Measurements from ENCODE around the gene KDF1. TPM values are rescaled to one million over a fixed set of nuclear protein-coding genes. Genes with fewer than 3 reads are reported as not detected.

The KDF1 gene
- total and polyA plus RNA-seq, 2 of the 13 experiments (the other 11 are each of a cell fraction or from before 2014, with no cell fraction given): 1.9 to 4.9 TPM

DNA sequence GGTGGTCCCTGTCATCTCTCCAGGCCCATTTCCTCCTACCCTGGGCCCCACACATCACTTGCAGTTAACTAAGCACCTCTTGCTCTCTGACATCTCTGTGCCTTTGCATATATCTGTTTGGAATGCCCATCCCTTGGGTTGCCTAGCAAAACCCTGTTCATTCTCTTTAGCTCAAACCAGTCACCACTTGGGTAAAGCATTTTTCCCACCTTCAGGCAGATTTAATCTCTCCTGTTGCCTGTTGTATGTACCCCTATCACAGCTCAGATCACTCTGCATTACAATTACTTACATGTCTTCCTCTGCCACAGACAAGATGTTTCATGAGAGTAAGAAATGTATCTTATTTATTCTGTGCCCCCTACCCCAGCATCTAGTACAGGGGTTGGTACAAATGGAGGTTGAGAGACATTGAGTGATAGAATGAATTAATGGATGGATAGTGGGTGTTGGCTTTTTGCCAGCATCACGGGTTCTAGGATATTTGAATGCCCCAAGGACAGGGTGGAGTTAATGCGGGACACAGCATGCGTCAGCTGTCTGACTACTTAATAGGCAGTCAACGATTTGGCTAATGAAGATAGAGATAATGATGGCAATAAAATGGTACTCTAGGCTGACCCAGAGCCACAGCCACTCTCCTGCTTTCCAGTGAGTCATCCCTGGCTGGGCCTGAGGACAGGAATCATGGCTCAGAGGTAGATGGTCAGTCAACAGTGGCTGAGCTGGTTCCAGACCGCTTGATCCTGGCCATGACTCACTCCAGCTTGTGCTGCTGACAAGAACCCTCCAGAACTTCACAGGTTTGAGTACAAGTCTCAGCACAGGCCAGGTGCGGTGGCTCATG, 53.0 kb downstream of the KDF1 start (continued):
- TF ChIP-seq ATF2 (CRISPR knock-in tag; IDR thresholded peaks at IDR 0.05): no peak
- no peak for TF ChIP-seq ZNF296 (CRISPR knock-in tag; conservative IDR thresholded peaks at IDR 0.05)
- no peak for TF ChIP-seq ZNF570 (CRISPR knock-in tag; IDR thresholded peaks at IDR 0.05; ENCODE audit: borderline replicate concordance)
- no peak for TF ChIP-seq MLX (CRISPR knock-in tag; IDR thresholded peaks at IDR 0.05)
- no peak for TF ChIP-seq ESRRA (CRISPR knock-in tag; IDR thresholded peaks at IDR 0.05; ENCODE audit: low read depth)
- no peak for TF ChIP-seq ZNF558 (CRISPR knock-in tag; IDR thresholded peaks at IDR 0.05; ENCODE audit: borderline replicate concordance)
- TF ChIP-seq, protein P1, sequence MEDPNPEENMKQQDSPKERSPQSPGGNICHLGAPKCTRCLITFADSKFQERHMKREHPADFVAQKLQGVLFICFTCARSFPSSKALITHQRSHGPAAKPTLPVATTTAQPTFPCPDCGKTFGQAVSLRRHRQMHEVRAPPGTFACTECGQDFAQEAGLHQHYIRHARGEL (CRISPR knock-in tag; IDR thresholded peaks at IDR 0.05): no peak
- TF ChIP-seq ADNP (CRISPR knock-in tag; IDR thresholded peaks at IDR 0.05): no peak
- TF ChIP-seq, protein P2, sequence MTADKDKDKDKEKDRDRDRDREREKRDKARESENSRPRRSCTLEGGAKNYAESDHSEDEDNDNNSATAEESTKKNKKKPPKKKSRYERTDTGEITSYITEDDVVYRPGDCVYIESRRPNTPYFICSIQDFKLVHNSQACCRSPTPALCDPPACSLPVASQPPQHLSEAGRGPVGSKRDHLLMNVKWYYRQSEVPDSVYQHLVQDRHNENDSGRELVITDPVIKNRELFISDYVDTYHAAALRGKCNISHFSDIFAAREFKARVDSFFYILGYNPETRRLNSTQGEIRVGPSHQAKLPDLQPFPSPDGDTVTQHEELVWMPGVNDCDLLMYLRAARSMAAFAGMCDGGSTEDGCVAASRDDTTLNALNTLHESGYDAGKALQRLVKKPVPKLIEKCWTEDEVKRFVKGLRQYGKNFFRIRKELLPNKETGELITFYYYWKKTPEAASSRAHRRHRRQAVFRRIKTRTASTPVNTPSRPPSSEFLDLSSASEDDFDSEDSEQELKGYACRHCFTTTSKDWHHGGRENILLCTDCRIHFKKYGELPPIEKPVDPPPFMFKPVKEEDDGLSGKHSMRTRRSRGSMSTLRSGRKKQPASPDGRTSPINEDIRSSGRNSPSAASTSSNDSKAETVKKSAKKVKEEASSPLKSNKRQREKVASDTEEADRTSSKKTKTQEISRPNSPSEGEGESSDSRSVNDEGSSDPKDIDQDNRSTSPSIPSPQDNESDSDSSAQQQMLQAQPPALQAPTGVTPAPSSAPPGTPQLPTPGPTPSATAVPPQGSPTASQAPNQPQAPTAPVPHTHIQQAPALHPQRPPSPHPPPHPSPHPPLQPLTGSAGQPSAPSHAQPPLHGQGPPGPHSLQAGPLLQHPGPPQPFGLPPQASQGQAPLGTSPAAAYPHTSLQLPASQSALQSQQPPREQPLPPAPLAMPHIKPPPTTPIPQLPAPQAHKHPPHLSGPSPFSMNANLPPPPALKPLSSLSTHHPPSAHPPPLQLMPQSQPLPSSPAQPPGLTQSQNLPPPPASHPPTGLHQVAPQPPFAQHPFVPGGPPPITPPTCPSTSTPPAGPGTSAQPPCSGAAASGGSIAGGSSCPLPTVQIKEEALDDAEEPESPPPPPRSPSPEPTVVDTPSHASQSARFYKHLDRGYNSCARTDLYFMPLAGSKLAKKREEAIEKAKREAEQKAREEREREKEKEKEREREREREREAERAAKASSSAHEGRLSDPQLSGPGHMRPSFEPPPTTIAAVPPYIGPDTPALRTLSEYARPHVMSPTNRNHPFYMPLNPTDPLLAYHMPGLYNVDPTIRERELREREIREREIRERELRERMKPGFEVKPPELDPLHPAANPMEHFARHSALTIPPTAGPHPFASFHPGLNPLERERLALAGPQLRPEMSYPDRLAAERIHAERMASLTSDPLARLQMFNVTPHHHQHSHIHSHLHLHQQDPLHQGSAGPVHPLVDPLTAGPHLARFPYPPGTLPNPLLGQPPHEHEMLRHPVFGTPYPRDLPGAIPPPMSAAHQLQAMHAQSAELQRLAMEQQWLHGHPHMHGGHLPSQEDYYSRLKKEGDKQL (CRISPR knock-in tag; IDR thresholded peaks at IDR 0.05; ENCODE audit: low read depth): no peak
- no peak for TF ChIP-seq THYN1 (CRISPR knock-in tag; IDR thresholded peaks at IDR 0.05; ENCODE audit: borderline replicate concordance, low read depth)
- no peak for TF ChIP-seq ATF7 (IDR thresholded peaks at IDR 0.05)
- no peak for TF ChIP-seq ATF7 (CRISPR knock-in tag; IDR thresholded peaks at IDR 0.05)
- TF ChIP-seq ZNF564 (CRISPR knock-in tag; IDR thresholded peaks at IDR 0.05): no peak
- no peak for TF ChIP-seq FOXP4 (CRISPR knock-in tag; IDR thresholded peaks at IDR 0.05)
- no peak for TF ChIP-seq ZFP1 (CRISPR knock-in tag; IDR thresholded peaks at IDR 0.05)
- TF ChIP-seq ZNF670 (CRISPR knock-in tag; IDR thresholded peaks at IDR 0.05; ENCODE audit: borderline replicate concordance): no peak
- TF ChIP-seq ZNF543 (CRISPR knock-in tag; IDR thresholded peaks at IDR 0.05): no peak
- no peak for TF ChIP-seq MAZ (IDR thresholded peaks at IDR 0.05; ENCODE audit: borderline replicate concordance, low read depth, low read length)
- TF ChIP-seq MAZ (CRISPR knock-in tag; IDR thresholded peaks at IDR 0.05; ENCODE audit: low read depth): no peak
